Spleen (tissue), 11 donors: ENCODE measurements around the gene ITGB5. TPM values are rescaled to one million over a fixed set of nuclear protein-coding genes. Genes with fewer than 3 reads are reported as not detected.

Experiments used
- DNase-seq: peaks from one replicate; pipeline ENCODE4 v3.0.0-alpha.2; 2020
- H3K27ac ChIP-seq, 8 donors: fragments of 200-600 bp; sonication (generic) in 7 of 8; 1 replicate in 4 of 8; 2 replicates in 4 of 8; pipeline versions ENCODE4 v1.5.0 to v1.8.0; 2016 to 2021; ENCODE audit warnings: inconsistent platforms in 4 of 8, mild to moderate bottlenecking in 4 of 8, moderate library complexity in 1 of 8
- H3K27me3 ChIP-seq, 7 donors: fragments of 200-600 bp; sonication (generic) in 6 of 7; replicated peaks in 1 of 7; 1 replicate in 4 of 7; 2 replicates in 3 of 7; pipeline versions ENCODE4 v1.5.0 to v1.8.0; 2016 to 2021; ENCODE audit warnings: inconsistent platforms in 3 of 7, mild to moderate bottlenecking in 1 of 7
- H3K36me3 ChIP-seq, 6 donors: fragments of 200-600 bp; sonication (generic) in 5 of 6; 1 replicate in 4 of 6; 2 replicates in 2 of 6; pipeline versions ENCODE4 v1.5.0 to v1.8.0; 2016 to 2021; ENCODE audit warnings: inconsistent platforms in 2 of 6
- H3K4me1 ChIP-seq, 6 donors: fragments of 200-600 bp; sonication (generic) in 5 of 6; 1 replicate in 3 of 6; 2 replicates in 3 of 6; pipeline versions ENCODE4 v1.5.0 to v1.8.0; 2016 to 2021; ENCODE audit warnings: inconsistent platforms in 3 of 6
- H3K4me3 ChIP-seq, 8 donors: fragments of 200-600 bp; sonication (generic) in 7 of 8; 1 replicate in 4 of 8; 2 replicates in 4 of 8; pipeline versions ENCODE4 v1.5.0 to v1.8.0; 2016 to 2021; ENCODE audit warnings: inconsistent platforms in 4 of 8, mild to moderate bottlenecking in 4 of 8, moderate library complexity in 2 of 8
- H3K9me3 ChIP-seq, 8 donors: fragments of 200-600 bp; sonication (generic) in 7 of 8; 1 replicate in 4 of 8; 2 replicates in 4 of 8; pipeline versions ENCODE4 v1.5.0 to v1.8.0; 2016 to 2021; ENCODE audit warnings: inconsistent platforms in 4 of 8
- POLR2A ChIP-seq, 3 donors: fragments of 450-650 bp; IDR thresholded peaks; one replicate each; pipeline ENCODE4 v1.5.1; 2017; ENCODE audit warnings: antibody characterized with exemption in 3 of 3, mild to moderate bottlenecking in 1 of 3
- POLR2AphosphoS5 ChIP-seq, 3 donors: sonication (generic); formaldehyde crosslinking; IDR thresholded peaks; one replicate each; pipeline ENCODE4 v1.5.1; 2017; ENCODE audit warnings: antibody characterized with exemption in 3 of 3
- WGBS, 5 donors: extraction: QIAGEN DNeasy Blood & Tissue Kit in 3 of 5; methylation state at CpG; one replicate each; pipeline versions ENCODE4 v1.1.5 to v1.1.7; 2013 to 2018; 5-methylcytosine and 5-hydroxymethylcytosine counted together
- intact Hi-C: fragments of 100-400 bp; cut with DNase I; formaldehyde crosslinking; loops from one replicate; pipeline ENCODE4 v1.15.0; 2023; ENCODE audit warnings: low total_unique reads
- polyA plus RNA-seq, 3 donors: library from polyadenylated mRNA; stranded (reverse); fragments of 200-250 nt; gene quantifications; one replicate each; pipeline ENCODE4 v1.2.1, GENCODE V29; 2013
- total RNA-seq, 7 donors: library from RNA; depleted of rRNA in 3 of 7; stranded (reverse); fragments of >200 nt in 3 of 7; fragmentation: NEBNext Ultra II Directional in 4 of 7; extraction: Animal tissue kit (Norgen Biotek cat#: 25700) in 4 of 7; gene quantifications; one replicate each; pipeline versions ENCODE4 v1.1.0 to v1.2.1, GENCODE V29; 2016 to 2021
- TF ChIP-seq, protein P1 (sequence below), 11 experiments: fragments of 200-600 bp in 7 of 11; fragments of 450-650 bp in 4 of 11; sonication (generic) in 4 of 11; IDR thresholded peaks in 8 of 11; conservative IDR thresholded peaks in 3 of 11; 1 replicate in 7 of 11; 2 replicates in 4 of 11; pipeline versions ENCODE4 v1.4.0 to v1.8.0; 2016 to 2021; ENCODE audit warnings: antibody characterized with exemption in 11 of 11, inconsistent platforms in 4 of 11, mild to moderate bottlenecking in 1 of 11
- donor health status: healthy with polysubstance abuse.
- donor health status: DM: no; HTN: no; CAD: no; lungs with moderate emphysema.
- donor health status: DM: no; HTN: no; CAD: no.
- donor health status: Bipolar disorder and iron deficiency.
- donor health status: healthy.
- donor health status: DM: no; HTN: no; CAD: no.
- donor health status: DM: yes; HTN: yes; CAD: no.

ITGB5 gene
- total and polyA plus RNA-seq, 10 donors: 7.4 to 227 (median 108) TPM

DNA sequence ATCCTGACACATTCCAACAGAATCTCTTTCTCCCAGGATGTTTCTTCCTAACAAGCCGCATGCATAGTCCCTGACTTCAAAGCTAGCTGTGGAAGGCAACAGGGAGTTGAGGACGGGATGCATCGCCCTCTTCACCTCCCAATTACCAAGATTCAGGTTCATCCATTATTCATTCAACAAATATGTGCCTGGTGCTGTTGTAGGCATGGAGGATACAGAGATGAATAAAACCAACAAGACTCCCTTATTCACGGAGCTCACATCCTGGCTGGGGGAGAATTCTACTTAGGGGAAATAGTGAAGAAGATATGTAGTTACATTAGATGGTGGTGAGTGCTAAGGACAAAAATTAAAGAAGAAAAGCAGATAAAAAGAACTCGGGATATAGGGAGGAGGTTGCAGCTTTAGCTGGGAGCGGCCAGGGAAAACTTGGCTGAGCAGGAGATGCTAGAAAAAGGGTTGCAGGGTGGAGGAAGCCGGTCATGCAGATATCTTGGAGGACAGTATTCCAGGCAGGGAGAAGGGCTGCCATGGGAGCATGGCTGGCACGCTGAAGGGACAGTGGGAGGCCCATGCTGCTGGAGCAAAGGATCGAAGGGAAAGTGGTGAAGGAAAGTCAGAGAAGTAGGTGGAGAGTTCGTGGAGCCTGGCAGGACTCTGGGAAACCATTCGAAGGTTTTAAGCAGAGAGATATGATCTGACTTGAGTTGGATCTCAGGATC, 5.0 kb downstream of the ITGB5 start:
- WGBS, 5 donors: 82 to 96% (median 88%) methylated on average over 11 of the region's 11 CpGs
- Histone ChIP-seq H3K27me3 (peaks cover 0 to 30% (median 8%) of the 10 kb centered on the region in 7 donors), H3K27ac (no peak overlapping the region), H3K4me1 (peaks cover 27 to 77% (median 57%) of the 10 kb centered on the region in 6 donors), H3K36me3 (no peaks in the 10 kb centered on the region), H3K4me3 (no peak overlapping the region), H3K9me3 (no peaks in the 10 kb centered on the region)
- TF ChIP-seq, protein P1, sequence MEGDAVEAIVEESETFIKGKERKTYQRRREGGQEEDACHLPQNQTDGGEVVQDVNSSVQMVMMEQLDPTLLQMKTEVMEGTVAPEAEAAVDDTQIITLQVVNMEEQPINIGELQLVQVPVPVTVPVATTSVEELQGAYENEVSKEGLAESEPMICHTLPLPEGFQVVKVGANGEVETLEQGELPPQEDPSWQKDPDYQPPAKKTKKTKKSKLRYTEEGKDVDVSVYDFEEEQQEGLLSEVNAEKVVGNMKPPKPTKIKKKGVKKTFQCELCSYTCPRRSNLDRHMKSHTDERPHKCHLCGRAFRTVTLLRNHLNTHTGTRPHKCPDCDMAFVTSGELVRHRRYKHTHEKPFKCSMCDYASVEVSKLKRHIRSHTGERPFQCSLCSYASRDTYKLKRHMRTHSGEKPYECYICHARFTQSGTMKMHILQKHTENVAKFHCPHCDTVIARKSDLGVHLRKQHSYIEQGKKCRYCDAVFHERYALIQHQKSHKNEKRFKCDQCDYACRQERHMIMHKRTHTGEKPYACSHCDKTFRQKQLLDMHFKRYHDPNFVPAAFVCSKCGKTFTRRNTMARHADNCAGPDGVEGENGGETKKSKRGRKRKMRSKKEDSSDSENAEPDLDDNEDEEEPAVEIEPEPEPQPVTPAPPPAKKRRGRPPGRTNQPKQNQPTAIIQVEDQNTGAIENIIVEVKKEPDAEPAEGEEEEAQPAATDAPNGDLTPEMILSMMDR (IDR thresholded peaks at IDR 0.05 in 8 of 11, conservative IDR thresholded peaks at IDR 0.05 in 3 of 11): no peak
- TF ChIP-seq POLR2AphosphoS5 (IDR thresholded peaks at IDR 0.05) (no peak), POLR2A (IDR thresholded peaks at IDR 0.05) (no peak)
- intact Hi-C loops: no loop called here
- no peak for DNase-seq

DNA sequence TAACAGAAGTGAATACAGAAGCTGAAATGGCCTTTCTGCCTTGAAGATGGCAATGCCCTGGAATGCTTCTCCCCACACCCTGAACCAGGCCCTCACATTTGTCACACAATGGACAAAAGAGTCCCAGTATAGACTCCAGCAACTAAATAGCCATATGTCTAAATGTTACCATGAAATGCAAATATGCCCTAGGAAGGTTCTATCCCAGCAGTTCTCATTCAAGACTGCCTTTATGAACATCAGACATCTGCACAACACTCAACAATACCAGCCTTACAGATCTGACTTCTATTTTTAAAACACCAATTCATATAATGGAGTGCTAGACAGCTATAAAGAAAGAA, 7.9 kb downstream of the ITGB5 start:
- Histone ChIP-seq H3K4me1 (peaks cover 24 to 74% (median 47%) of the 10 kb centered on the region in 6 donors), H3K9me3 (no peaks in the 10 kb centered on the region), H3K27ac (peak overlapping the region; percentile 16 to 78 (median 67)), H3K36me3 (no peaks in the 10 kb centered on the region), H3K4me3 (no peak overlapping the region), H3K27me3 (peaks cover 0 to 3% (median 0%) of the 10 kb centered on the region in 7 donors)
- DNase-seq: no peak
- no peak for TF ChIP-seq POLR2AphosphoS5 (IDR thresholded peaks at IDR 0.05)
- no peak for TF ChIP-seq POLR2A (IDR thresholded peaks at IDR 0.05)
- TF ChIP-seq, protein P1 (IDR thresholded peaks at IDR 0.05 in 8 of 11, conservative IDR thresholded peaks at IDR 0.05 in 3 of 11): no peak
- intact Hi-C loops: no loop called here

DNA sequence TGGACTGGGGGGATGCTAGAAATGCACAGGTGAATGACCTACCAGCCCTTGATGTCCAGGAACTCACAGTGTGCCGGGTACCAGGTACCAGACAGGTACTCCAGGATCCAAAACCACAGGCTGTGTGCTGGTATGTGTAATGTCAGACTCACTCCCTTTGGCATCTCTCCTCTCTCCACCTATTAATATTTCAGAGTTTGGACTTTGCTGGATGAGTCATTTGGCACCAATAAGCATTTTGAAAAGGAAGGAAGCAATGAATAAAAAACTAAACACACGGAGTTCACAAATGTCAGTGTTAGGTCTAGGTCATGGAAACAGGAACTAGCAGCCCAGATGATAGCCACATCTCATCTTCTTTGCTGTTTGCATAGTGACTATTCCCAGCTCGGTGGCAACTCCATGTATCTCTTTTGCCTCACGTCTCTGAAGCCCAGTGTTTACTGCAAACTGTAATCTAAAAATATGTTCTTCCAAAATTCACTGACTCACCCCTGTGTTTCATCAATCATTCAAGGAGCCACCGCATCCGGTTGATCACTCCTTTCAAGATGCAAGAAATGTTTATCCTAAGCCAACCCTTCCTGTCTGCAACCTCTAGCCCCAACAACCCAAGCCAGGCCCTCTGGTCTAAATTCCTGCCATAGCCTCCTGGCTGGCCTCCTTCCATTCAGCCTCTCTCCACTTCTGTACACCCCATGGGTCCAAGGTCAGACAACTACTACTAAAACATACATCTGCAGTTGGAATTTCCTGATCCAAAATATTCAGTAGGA, 8.4 kb downstream of the ITGB5 start:
- intact Hi-C loops: no loop called here
- Histone ChIP-seq H3K4me3 (no peak overlapping the region), H3K4me1 (peaks cover 24 to 68% (median 44%) of the 10 kb centered on the region in 6 donors), H3K27ac (peak overlapping the region; percentile 16 to 78 (median 67)), H3K36me3 (no peaks in the 10 kb centered on the region), H3K27me3 (no peaks in the 10 kb centered on the region), H3K9me3 (no peaks in the 10 kb centered on the region)
- no peak for DNase-seq
- TF ChIP-seq POLR2AphosphoS5 (IDR thresholded peaks at IDR 0.05): peak in 2 of 3 donors; percentile 14 to 72
- TF ChIP-seq, protein P1 (IDR thresholded peaks at IDR 0.05 in 8 of 11, conservative IDR thresholded peaks at IDR 0.05 in 3 of 11): no peak
- 8 to 20% (median 12%) methylated on average over 6 of the region's 6 CpGs for WGBS, 5 donors

DNA sequence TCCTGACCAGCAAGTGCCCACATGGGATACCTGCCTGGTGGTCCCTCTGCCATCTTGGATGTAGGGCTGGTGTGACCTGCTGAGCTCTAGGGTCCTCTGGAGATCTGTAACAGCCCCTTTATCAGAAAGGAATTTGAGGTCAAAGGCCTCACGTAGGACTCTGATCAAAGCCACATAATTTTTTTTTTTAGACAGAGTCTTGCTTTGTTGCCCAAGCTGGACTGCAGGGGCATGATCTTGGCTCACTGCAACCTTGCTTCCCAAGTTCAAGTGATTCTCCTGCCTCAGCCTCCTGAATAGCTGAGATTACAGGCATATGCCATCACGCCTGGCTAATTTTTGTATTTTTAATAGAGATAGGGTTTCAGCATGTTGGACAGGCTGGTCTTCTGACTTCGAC, 9.5 kb downstream of the ITGB5 start:
- intact Hi-C loops: no loop called here
- no peak overlapping the region for H3K4me3 ChIP-seq
- TF ChIP-seq, protein P1 (IDR thresholded peaks at IDR 0.05 in 8 of 11, conservative IDR thresholded peaks at IDR 0.05 in 3 of 11): no peak
- no peak for TF ChIP-seq POLR2A (IDR thresholded peaks at IDR 0.05)
- TF ChIP-seq POLR2AphosphoS5 (IDR thresholded peaks at IDR 0.05): no peak
- H3K27me3 ChIP-seq: no peaks in the 10 kb centered on the region
- no peaks in the 10 kb centered on the region for H3K9me3 ChIP-seq
- peak overlapping the region in 5 of 8 donors; percentile 54 to 77 (median 59) for H3K27ac ChIP-seq
- 74 to 83% (median 80%) methylated on average over 3 of the region's 3 CpGs for WGBS, 5 donors
- no peaks in the 10 kb centered on the region for H3K36me3 ChIP-seq
- peaks cover 24 to 64% (median 42%) of the 10 kb centered on the region in 6 donors for H3K4me1 ChIP-seq
- no peak for DNase-seq
